Middle frontal gyrus (tissue), 1 donor: Measurements from ENCODE around the gene CD151.

Experiments
- DNase-seq: peaks from one replicate; pipeline ENCODE4 v3.0.0-alpha.2; 2015; ENCODE audit warnings: low spot score; ENCODE audit errors: extremely low spot score

The CD151 gene

GRCh38 chr11:796565-797295 is 36.0 kb upstream of the CD151 start:
- no peak for DNase-seq

GRCh38 chr11:797296-798092 is 35.3 kb upstream of the CD151 start:
- DNase-seq, result peak; percentile 22

GRCh38 chr11:798093-798713 is 34.5 kb upstream of the CD151 start, which contains the start of gene SLC25A22:
TSS of gene SLC25A22 (minus strand) at chr11:798281. CDS start at chr11:795006, 3,275 bp downstream.
- peak; percentile 72 for DNase-seq

- DNase-seq, result no peak
These were observed 33.0 kb upstream of the CD151 start for GRCh38 chr11:799641-800316.

- DNase-seq, result no peak
These were observed 32.3 kb upstream of the CD151 start for GRCh38 chr11:800473-800872.

- DNase-seq, result no peak
These were observed 31.5 kb upstream of the CD151 start for GRCh38 chr11:801097-801780.

- DNase-seq, result no peak
These were observed 30.6 kb upstream of the CD151 start for GRCh38 chr11:802018-802617.

GRCh38 chr11:802693-803466 is 29.9 kb upstream of the CD151 start:
- DNase-seq, result no peak

- DNase-seq, result no peak
These were observed 29.3 kb upstream of the CD151 start for GRCh38 chr11:803467-803742.

GRCh38 chr11:803770-804598 is 28.8 kb upstream of the CD151 start:
- DNase-seq, result no peak

GRCh38 chr11:804599-804964 is 28.2 kb upstream of the CD151 start:
- no peak for DNase-seq

- DNase-seq, result peak; percentile 18
These were observed 24.1 kb upstream of the CD151 start for GRCh38 chr11:808427-809286.

GRCh38 chr11:809287-810039 is 23.3 kb upstream of the CD151 start, which contains the start of gene RPLP2:
TSS of gene RPLP2 (plus strand) at chr11:809967. CDS start at chr11:810235, 268 bp downstream.
- peak; percentile 93 for DNase-seq

- no peak for DNase-seq
These were observed 22.6 kb upstream of the CD151 start for GRCh38 chr11:810040-810567.

- DNase-seq, result no peak
These were observed 21.1 kb upstream of the CD151 start for GRCh38 chr11:811446-812245.

GRCh38 chr11:812390-812789 is 20.4 kb upstream of the CD151 start:
- no peak for DNase-seq
